GM19099 (cell line): ENCODE measurements around the gene RAB20.

ENCODE experiments used
- POLR2A ChIP-seq: IDR thresholded peaks from 3 replicates; pipeline ENCODE4 v1.6.1; 2011; ENCODE audit warnings: low read depth; ENCODE audit not compliant: insufficient read length; ENCODE audit errors: extremely low read depth

The RAB20 gene

GRCh38 chr13:110517505-110518225 is 43.9 kb downstream of the RAB20 start:
- TF ChIP-seq POLR2A, result no peak

DNA sequence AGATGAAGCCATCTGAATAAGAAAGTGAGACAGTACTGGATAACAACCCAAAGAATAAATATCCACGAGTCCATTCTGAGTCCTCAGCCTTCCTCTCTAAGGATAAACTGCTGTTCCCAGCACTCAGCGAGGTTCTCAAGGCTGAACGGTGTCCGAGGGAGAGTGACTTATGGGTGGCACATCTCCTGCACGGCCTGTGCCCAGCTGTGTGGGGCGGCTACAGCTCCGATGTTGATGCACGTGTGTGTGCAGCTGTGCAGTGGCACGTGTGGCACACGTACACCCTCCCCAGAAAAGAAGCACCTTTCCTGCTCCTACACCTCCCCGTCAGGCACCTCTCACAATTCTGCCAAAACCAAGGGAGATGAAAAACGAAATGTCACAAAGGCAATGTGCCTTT is 45.0 kb downstream of the RAB20 start:
- TF ChIP-seq POLR2A, result no peak

- TF ChIP-seq POLR2A, result no peak
Measured at GRCh38 chr13:110512198-110512740, 49.3 kb downstream of the RAB20 start.

- no peak for TF ChIP-seq POLR2A
Measured at GRCh38 chr13:110511509-110512181, 49.9 kb downstream of the RAB20 start.

DNA sequence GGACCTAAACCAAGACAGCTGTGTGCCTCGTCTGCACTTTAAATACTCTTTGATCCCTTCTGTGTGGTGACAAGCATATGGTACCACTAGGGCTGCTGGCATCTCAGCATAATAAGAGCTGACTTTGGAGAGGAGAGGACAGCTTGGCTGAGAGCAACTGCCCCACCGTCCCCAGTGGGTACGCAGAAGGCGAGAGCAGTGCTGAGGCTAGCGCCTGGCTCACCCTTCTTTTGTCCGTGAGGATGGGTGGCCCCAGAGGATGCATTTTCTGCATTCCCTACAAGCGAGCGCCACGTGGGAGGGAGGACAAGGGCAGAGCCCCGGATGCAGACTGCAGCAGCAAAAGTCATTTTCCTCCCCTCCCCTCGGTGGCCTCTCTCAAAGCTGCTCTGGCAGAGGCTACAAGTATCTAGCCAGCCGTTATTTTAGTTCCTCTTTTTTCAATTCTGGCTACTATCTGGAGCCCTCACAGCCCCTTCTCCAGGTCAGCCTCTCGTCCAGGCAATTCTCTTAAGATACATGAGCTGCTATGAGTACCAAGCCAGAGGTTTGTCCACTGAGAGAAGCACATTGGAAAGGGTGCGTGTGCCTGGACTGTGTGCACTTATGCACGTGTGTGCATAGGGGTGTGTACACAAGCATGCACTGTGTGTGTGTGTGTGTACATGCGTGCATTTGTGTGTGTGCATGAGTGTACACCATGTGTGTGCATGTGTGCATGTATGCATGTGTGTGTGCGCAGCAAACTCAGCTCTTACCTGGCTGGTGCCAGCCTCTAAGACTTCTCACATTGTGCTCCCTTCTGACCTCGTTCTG is 51.3 kb downstream of the RAB20 start:
- TF ChIP-seq POLR2A, result no peak

- TF ChIP-seq POLR2A, result no peak
Measured at GRCh38 chr13:110509478-110509926, 52.0 kb downstream of the RAB20 start.

DNA sequence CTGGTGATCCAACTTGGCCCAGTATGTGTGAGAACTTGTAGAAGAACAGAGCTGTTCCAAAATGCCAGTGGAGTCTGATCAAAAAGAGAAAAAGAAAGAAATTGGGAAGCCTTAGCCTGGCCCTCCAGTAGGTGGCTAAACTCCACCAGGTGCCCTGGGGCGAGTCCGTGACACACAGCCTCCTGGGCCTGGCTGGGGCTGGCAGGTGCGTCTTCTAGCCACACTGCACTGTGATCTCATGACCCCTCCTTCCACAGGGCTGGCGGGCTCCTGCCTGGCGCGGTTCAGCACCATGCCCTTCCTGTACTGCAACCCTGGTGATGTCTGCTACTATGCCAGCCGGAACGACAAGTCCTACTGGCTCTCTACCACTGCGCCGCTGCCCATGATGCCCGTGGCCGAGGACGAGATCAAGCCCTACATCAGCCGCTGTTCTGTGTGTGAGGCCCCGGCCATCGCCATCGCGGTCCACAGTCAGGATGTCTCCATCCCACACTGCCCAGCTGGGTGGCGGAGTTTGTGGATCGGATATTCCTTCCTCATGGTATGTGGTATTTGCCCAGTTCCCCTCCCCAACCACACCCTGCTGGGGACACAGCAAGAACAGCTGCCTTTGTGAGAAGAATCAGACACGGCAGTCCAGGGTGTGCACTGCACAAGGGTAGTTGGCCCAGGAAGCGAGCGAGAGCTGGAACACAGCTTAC is 53.7 kb downstream of the RAB20 start:
- no peak for TF ChIP-seq POLR2A

GRCh38 chr13:110506859-110507566 is 54.5 kb downstream of the RAB20 start:
- no peak for TF ChIP-seq POLR2A

DNA sequence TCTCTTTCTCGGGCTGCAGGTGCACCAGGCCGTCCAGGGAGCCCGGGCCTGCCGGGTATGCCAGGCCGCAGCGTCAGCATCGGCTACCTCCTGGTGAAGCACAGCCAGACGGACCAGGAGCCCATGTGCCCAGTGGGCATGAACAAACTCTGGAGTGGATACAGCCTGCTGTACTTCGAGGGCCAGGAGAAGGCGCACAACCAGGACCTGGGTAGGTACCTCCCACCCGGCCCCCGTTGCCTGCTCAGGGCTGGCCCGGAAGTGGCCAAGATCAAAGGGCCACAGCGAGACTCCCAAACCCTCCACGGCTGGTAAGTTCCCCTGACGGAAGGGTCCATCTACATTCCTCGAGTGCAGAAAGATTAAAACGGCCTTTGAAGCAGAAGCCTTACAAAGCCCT is 55.1 kb downstream of the RAB20 start:
- TF ChIP-seq POLR2A, result no peak

DNA sequence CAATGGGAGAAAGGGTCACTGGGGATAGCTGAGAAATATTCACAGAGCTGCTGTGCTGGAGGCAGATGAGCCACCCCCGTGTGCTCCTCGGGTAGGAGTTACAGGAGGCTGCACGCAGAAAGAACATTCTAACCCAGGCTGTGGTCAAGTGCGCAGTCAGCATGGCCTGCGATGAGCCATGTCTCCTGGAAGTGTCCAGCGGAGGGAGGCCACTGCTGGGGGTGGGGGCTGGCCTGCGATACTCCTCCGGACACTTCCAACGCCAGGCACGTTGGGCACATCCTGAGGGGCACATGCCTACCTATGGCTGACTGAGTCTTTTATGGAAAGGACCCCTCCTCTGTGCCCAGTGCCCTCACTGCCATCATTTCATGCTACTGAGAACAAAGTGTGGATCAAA is 55.9 kb downstream of the RAB20 start:
- TF ChIP-seq POLR2A, result no peak

- TF ChIP-seq POLR2A, result no peak
Measured at GRCh38 chr13:110503979-110504499, 57.5 kb downstream of the RAB20 start.

- no peak for TF ChIP-seq POLR2A
Measured at GRCh38 chr13:110503037-110503901, 58.3 kb downstream of the RAB20 start.

DNA sequence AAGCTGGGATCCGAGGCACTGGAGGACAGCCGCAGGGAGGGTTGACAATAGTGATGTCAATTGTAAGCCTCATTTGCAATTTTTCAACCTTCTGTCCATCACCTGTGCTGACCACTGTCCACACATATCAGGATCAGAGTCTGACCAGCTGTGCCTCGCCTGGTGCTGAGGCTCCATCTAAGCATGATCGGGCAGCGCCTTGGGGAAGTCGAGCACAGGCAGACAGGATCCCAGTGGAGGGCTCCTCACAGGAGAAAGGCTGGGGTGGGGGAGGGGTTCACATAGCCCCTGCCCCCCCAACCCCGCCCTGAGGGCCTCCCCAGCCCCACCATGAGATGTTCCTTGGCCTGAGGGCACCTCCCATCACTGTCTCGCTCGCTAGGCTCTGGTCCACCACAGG is 60.3 kb downstream of the RAB20 start:
- TF ChIP-seq POLR2A, result no peak
